Measurements from ENCODE around the gene PDCD1.
A peak's percentile ranks its signal among the peaks of the same experiment; 100 is the strongest.

PDCD1 gene

GRCh38 chr2:241870081-241870541 lies 11.4 kb upstream of the PDCD1 start:
- no peak for TF ChIP-seq CTCF (conservative IDR thresholded peaks at IDR 0.05)
- H3K27ac ChIP-seq: no peak overlapping the region

DNA sequence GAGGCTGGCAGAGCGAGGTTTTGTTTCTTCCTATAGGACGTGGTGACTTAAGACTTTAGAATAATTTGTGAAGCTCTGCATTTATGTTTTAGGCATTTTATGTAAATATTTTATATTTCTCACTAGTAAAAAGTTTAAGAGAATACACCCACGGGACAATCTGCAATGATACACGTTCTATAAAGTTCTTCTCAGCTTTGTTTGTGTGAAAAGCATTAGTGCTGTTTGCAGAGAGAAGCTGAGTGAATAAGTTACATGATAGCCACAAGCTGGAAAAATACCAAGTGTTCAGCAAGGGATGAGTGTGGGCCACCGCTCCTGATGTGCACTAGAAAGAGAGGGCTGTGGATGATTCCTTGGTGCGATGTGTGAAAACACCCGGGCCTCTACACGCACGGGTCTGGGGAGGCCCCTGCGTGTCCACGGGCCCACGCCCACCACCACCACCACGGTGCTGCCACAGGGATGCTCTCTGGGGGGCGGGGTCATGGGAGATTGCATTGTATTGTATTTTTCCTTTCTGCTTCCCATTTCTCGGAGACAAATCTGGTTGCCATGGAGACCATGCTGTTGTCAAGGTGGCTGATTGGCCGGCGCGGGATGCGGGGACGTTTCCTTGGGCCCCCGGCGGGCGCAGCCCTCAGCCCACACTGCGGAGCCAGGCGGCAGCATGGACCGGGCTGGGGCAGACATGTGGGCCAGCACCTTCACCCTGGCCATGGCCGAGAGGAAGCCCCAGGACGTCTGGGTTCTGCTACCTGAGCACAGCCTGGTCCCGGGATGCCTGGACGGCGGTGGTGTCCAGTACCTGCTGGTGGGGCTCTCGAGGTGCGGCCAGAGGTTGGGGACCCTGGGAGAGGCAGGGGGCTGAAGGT lies 10.6 kb upstream of the PDCD1 start, which contains the start of gene RTP5:
Gene RTP5 (plus strand): TSS at position 643 of the 875 bp plus-strand sequence. CDS start 28 bp downstream, at position 671.
- peak within 1 kb of the TSS; percentile 46 for H3K27ac ChIP-seq
- no peak for TF ChIP-seq CTCF (conservative IDR thresholded peaks at IDR 0.05)

- TF ChIP-seq CTCF (conservative IDR thresholded peaks at IDR 0.05): no peak
- peak overlapping the region; percentile 46 for H3K27ac ChIP-seq
Observed at GRCh38 chr2:241868661-241869081, 10.0 kb upstream of the PDCD1 start.

GRCh38 chr2:241867776-241868420 lies 9.2 kb upstream of the PDCD1 start:
- TF ChIP-seq CTCF (conservative IDR thresholded peaks at IDR 0.05): no peak
- no peak overlapping the region for H3K27ac ChIP-seq

DNA sequence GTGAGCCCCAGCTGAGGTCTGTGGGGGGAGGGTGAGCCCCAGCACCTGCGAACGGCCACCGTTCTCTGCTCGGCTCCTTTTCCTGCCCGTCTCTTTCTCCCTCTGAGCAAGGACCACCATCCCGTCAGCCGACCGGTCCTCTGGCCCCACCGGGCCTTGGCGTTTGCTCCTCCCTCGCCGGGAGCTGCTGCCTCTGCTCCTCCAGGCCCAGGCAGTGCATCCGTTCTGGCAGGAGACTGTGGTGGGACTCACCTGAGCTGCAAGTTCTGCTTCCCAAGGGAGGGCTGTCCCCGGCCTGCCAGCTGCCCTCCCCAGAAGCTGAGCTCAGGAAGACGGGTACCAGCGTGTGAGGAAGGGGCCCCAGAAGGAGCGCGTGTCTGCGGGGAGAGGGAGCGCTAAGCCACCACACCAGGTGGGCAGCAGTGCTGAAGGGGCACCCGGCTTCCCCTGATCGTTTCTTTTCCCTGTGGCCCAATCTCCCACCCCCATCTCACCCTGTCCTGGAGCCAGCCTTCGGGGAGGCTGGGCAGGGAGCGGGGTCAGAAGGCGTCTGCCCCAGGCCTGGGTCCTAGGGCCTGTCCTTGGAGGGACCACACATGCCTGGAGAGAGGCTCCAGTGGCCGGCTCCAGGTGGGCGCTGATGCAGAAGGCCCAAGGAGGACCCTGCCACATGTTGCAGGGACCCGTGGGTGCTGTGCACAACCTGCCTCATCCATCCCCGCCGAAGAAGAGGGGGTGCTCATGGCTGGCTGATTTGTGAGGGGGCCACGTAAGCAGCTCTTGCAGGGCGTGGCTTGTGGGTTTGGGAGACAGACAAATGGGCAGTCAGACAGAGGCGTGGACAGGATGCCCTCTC lies 8.3 kb upstream of the PDCD1 start:
- TF ChIP-seq CTCF (conservative IDR thresholded peaks at IDR 0.05): no peak

DNA sequence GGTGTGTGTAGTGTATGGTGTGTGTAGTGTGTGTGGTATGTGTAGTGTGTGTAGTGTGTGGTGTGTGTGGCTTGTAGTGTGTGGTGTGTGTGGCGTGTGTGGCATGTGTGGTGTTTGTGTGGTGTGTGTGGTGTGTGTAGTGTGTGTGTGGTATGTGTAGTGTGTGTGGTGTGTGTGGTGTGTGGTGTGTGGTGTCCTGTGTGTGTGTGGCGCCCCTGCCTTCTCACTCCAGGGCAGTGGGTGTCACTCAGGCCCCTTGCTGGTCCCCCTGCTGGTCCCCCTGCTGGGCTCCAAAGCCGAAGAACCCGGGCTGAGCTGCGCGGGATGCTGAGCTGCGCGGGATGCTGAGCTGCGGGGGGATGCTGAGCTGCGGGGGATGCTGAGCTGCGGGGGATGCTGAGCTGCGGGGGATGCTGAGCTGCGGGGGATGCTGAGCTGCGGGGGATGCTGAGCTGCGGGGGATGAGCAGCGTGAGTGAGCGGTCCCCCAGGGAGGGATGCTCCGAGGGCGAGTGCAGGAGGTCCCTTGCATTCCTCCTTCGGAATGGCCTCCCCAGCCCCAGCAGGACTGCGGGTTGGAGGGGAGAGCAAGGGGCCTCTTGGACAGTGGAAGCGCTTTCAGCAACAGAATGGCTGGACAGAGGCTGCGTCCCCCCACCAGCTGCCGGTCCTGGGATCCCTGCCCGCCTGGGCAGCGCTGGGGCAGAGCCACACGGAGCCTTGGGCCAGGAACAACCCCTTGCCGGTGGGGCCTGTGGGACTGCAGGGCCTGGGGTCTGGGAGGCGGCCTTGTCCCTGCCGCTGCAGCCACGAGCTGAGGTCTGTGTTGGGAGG lies 7.5 kb upstream of the PDCD1 start:
- TF ChIP-seq CTCF (conservative IDR thresholded peaks at IDR 0.05): no peak
- no peak overlapping the region for H3K27ac ChIP-seq

More for the DNA sequence above, 8.3 kb upstream of the PDCD1 start:
- no peak overlapping the region for H3K27ac ChIP-seq

Measured in VCaP (cell line).